Testis (tissue), 3 donors: ENCODE measurements around the gene PTPN12. TPM values are rescaled to one million over a fixed set of nuclear protein-coding genes. Genes with fewer than 3 reads are reported as not detected.

Source experiments
- DNase-seq: peaks from one replicate; pipeline ENCODE4 v3.0.0-alpha.2; 2019
- H3K27ac ChIP-seq, 2 donors: fragments of 200-600 bp; sonication (generic); one replicate each; pipeline ENCODE4 v1.5.1; 2019
- H3K27me3 ChIP-seq: fragments of 200-600 bp; sonication (generic); one replicate; pipeline ENCODE4 v1.5.1; 2019
- H3K36me3 ChIP-seq: fragments of 200-600 bp; sonication (generic); one replicate; pipeline ENCODE4 v1.5.1; 2017; ENCODE audit warnings: low read depth; ENCODE audit errors: missing control alignments
- H3K4me1 ChIP-seq: fragments of 200-600 bp; sonication (generic); one replicate; pipeline ENCODE4 v1.5.1; 2019
- H3K4me3 ChIP-seq, 2 donors: fragments of 200-600 bp; sonication (generic); one replicate each; pipeline ENCODE4 v1.5.1; 2017 to 2019
- H3K9me3 ChIP-seq: fragments of 200-600 bp; sonication (generic); one replicate; pipeline ENCODE4 v1.5.1; 2017
- POLR2A ChIP-seq: fragments of 450-650 bp; IDR thresholded peaks from one replicate; pipeline ENCODE4 v1.6.1; 2017; ENCODE audit warnings: antibody characterized with exemption, mild to moderate bottlenecking, moderate library complexity
- WGBS, 2 donors: methylation state at CpG; one replicate each; pipeline ENCODE4 v1.1.5; 2018; 5-methylcytosine and 5-hydroxymethylcytosine counted together
- intact Hi-C: fragments of 100-400 bp; cut with DNase I; formaldehyde crosslinking; loops from one replicate; pipeline ENCODE4 v1.15.1; 2023; ENCODE audit warnings: low total_unique reads
- polyA plus RNA-seq: library from polyadenylated mRNA; stranded (reverse); fragments of 350-450 nt; fragmentation: Illumina TruSeq; extraction: RNeasy Lipid Tissue Mini Kit (QIAGEN cat#74804); gene quantifications from one replicate; pipeline ENCODE4 v1.2.3, GENCODE V29; 2014; ENCODE audit warnings: low read depth, low replicate concordance; ENCODE audit not compliant: insufficient read depth
- total RNA-seq, 2 donors: library from RNA; depleted of rRNA; stranded (reverse); fragments of >200 nt; gene quantifications; one replicate each; pipeline ENCODE4 v1.2.3, GENCODE V29; 2016
- TF ChIP-seq, protein P1 (sequence below), 3 experiments: fragments of 450-650 bp in 2 of 3; fragments of 200-600 bp in 1 of 3; sonication (generic) in 1 of 3; IDR thresholded peaks; one replicate each; pipeline ENCODE4 v1.5.1; 2016 to 2019; ENCODE audit warnings: antibody characterized with exemption in 3 of 3, mild to moderate bottlenecking in 2 of 3, moderate library complexity in 1 of 3

PTPN12 gene
- total and polyA plus RNA-seq, 3 donors from 2014 or later = 36.7 to 86.5 (median 82.5) TPM

DNA sequence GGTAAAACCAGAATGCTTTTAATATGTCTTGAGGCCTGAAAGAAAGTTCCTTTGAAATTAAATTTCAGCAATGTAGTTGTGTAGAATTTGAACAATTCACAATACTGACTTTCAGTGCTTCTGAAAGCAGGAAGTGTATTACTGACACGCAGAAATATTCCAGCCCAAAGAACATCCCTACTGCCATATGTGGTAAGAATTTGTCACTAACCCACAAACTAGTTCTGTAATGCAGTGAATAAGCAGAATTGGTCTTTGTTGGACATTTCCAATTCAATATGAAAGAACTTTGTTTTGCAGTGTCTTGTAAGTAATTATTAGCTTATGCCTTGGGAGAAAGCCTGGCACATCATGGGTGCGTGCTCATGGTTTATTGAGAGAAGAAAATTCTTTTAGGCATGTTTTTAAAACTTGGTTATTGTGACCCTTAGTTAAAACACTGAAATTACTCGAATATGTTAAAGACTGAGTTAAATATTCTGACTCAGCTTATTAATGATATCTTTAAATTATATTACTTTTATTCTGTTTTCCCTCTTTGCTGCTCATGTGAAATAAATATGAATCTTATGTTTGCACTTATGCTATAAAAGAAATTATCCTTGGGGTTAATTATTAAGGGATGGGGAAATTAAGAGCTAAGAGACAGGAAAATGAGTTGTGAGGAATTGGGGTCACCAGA is 33.4 kb downstream of the PTPN12 start:
- Histone ChIP-seq H3K27me3 (no peaks in the 10 kb centered on the region), H3K9me3 (no peaks in the 10 kb centered on the region), H3K4me3 (no peak overlapping the region), H3K27ac (no peak overlapping the region), H3K4me1 (no peaks in the 10 kb centered on the region), H3K36me3 (no peaks in the 10 kb centered on the region)
- TF ChIP-seq, protein P1, sequence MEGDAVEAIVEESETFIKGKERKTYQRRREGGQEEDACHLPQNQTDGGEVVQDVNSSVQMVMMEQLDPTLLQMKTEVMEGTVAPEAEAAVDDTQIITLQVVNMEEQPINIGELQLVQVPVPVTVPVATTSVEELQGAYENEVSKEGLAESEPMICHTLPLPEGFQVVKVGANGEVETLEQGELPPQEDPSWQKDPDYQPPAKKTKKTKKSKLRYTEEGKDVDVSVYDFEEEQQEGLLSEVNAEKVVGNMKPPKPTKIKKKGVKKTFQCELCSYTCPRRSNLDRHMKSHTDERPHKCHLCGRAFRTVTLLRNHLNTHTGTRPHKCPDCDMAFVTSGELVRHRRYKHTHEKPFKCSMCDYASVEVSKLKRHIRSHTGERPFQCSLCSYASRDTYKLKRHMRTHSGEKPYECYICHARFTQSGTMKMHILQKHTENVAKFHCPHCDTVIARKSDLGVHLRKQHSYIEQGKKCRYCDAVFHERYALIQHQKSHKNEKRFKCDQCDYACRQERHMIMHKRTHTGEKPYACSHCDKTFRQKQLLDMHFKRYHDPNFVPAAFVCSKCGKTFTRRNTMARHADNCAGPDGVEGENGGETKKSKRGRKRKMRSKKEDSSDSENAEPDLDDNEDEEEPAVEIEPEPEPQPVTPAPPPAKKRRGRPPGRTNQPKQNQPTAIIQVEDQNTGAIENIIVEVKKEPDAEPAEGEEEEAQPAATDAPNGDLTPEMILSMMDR (IDR thresholded peaks at IDR 0.05) = no peak
- TF ChIP-seq POLR2A = no peak
- 79% methylated on average over 3 of the region's 3 CpGs for WGBS, 2 donors
- no peak for DNase-seq
- intact Hi-C loops = no loop called here

DNA sequence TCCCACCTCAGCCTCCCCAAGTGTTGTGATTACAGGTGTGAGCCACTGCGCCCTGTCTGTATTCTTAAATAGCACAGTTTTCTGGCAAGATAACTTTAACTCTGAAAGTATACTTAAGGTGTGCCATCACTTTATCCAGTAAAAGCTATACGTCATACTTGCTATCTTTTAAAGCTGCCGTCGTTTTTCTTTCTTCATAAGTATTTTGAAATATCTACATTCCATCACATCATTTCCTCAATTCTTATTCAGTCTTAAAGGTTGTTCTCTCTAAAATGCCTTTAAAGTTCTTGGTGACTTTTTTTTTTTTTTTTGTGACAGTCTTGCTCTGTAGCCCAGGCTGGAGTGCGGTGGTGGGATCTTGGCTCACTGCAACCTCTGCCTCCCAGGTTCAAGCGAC is 34.7 kb downstream of the PTPN12 start:
- Histone ChIP-seq H3K4me3 (no peak overlapping the region), H3K36me3 (no peaks in the 10 kb centered on the region), H3K4me1 (no peaks in the 10 kb centered on the region), H3K27ac (no peak overlapping the region), H3K9me3 (no peaks in the 10 kb centered on the region), H3K27me3 (no peaks in the 10 kb centered on the region)
- no peak for TF ChIP-seq POLR2A
- TF ChIP-seq, protein P1 (IDR thresholded peaks at IDR 0.05) = no peak
- 85 to 89% methylated on average over 6 of the region's 6 CpGs for WGBS, 2 donors
- intact Hi-C loops = no loop called here
- no peak for DNase-seq

DNA sequence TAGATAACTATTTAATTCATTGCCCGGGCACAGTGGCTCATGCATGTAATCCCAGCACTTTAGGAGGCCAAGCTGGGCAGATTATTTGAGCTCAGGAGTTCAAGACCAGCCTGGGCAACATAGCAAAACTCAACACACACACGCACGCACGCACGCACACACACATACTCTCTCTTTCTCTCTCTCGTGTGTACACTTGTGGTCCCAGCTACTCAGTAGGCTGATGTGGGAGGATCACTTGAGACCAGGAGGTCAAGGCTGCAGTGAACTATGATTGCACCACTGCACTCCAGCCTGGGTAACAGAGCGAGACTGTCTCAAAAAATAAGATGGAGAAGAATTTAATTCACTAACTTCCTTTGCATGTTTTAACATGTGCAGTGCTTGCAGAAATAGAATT is 38.1 kb downstream of the PTPN12 start:
- H3K36me3 ChIP-seq = no peaks in the 10 kb centered on the region
- intact Hi-C loops = no loop called here
- H3K9me3 ChIP-seq = no peaks in the 10 kb centered on the region
- H3K27ac ChIP-seq = no peak overlapping the region
- H3K4me1 ChIP-seq = no peaks in the 10 kb centered on the region
- H3K27me3 ChIP-seq = no peaks in the 10 kb centered on the region
- no peak for DNase-seq
- no peak overlapping the region for H3K4me3 ChIP-seq
- TF ChIP-seq, protein P1 (IDR thresholded peaks at IDR 0.05) = no peak
- TF ChIP-seq POLR2A = no peak
- WGBS, 2 donors = 73 to 75% methylated on average over 7 of the region's 7 CpGs

DNA sequence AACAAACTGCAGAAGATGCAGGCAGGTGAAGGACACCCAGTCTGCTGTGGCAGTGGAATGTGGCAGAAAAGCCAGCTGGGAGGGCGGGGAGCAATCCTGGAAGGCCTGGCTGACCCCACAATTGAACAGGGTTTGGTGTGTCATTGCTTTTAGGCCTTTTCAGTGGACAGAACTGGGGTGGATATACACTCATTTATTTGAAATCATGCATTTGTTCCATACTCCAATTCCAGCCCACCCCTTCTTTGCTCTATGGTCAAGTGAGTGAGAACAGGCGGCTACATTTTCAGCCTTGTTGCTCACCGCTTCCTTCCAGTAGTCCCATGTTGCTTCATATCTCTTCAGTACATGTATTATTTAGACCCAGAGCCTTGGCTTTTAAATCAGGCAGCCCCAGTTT is 39.8 kb downstream of the PTPN12 start:
- intact Hi-C loops = no loop called here
- Histone ChIP-seq H3K27me3 (no peaks in the 10 kb centered on the region), H3K4me3 (no peak overlapping the region), H3K36me3 (no peaks in the 10 kb centered on the region), H3K9me3 (no peaks in the 10 kb centered on the region), H3K4me1 (no peaks in the 10 kb centered on the region), H3K27ac (no peak overlapping the region)
- TF ChIP-seq, protein P1 (IDR thresholded peaks at IDR 0.05) = no peak
- no peak for TF ChIP-seq POLR2A
- no peak for DNase-seq
- WGBS, 2 donors = 94 to 97% methylated on average over 3 of the region's 3 CpGs

DNA sequence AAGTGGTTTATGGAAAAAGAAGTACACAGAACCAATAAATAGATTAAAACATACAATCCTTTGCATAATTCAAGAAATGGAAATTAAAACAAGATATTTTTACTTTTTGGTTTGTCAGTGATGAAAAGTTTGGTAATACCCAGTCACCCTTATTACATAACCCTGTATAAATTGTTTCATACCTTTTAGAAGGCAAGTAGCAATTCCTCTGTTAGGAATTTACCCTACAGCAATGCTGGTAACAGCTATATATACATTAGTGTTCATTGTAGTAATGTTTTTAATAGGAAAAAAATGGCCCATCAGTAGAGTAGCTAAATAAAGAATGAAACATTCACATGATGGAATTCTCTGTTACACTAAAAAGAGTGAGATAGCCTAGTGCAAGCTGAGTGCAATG is 42.7 kb downstream of the PTPN12 start:
- Histone ChIP-seq H3K9me3 (no peaks in the 10 kb centered on the region), H3K4me3 (no peak overlapping the region), H3K36me3 (no peaks in the 10 kb centered on the region), H3K27ac (no peak overlapping the region), H3K27me3 (no peaks in the 10 kb centered on the region), H3K4me1 (no peaks in the 10 kb centered on the region)
- DNase-seq = no peak
- intact Hi-C loops = no loop called here
- no peak for TF ChIP-seq POLR2A
- TF ChIP-seq, protein P1 (IDR thresholded peaks at IDR 0.05) = no peak
